ENCODE data around the gene RGS11.

Gene RGS11

DNA sequence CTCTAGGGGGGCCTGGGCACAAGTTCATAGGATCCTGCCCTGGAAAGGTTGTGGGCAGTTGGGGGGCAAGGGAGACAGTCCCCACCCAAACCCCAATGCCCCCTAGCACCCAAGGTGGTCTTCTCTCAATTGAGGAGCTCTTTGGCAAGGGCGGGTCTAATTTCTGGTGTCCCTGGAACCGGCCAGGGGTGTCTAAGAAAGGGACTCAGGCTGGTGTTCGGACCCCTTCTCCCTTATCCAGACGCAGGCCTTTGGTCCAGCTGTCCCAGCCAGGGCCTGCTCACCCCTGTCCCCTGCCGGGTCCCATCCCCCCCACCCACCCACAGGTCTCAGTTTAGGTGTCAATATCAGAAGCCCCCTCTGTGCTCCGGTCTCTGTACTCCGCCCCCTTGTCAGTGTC lies 3.8 kb upstream of the RGS11 start:
- peaks cover 21% of the 10 kb centered on the region for H3K4me1 ChIP-seq (ENCODE audit: control insufficient read depth, insufficient read depth, low read length)
- H3K27ac ChIP-seq (ENCODE audit: low read length) = no peak overlapping the region
- no peak overlapping the region for H3K9ac ChIP-seq (ENCODE audit: low read length in 2 of 2)
- no peaks in the 10 kb centered on the region for H3K9me3 ChIP-seq (ENCODE audit: control insufficient read depth in 2 of 2, low read length in 2 of 2)
- peaks cover 6 to 27% of the 10 kb centered on the region in 2 donors for H3K27me3 ChIP-seq (ENCODE audit: control insufficient read depth in 1 of 2, insufficient read depth in 2 of 2, low read length in 2 of 2)
- no peaks in the 10 kb centered on the region for H3K36me3 ChIP-seq (ENCODE audit: control insufficient read depth in 2 of 2, insufficient read depth in 2 of 2, low read length in 2 of 2)
- no peak overlapping the region for H3K4me3 ChIP-seq (ENCODE audit: low read length in 2 of 2)

GRCh38 chr16:278863-279366 lies 3.2 kb upstream of the RGS11 start:
- peaks cover 21% of the 10 kb centered on the region for H3K4me1 ChIP-seq (ENCODE audit: control insufficient read depth, insufficient read depth, low read length)
- H3K36me3 ChIP-seq (ENCODE audit: control insufficient read depth in 2 of 2, insufficient read depth in 2 of 2, low read length in 2 of 2) = no peaks in the 10 kb centered on the region
- H3K27me3 ChIP-seq (ENCODE audit: control insufficient read depth in 1 of 2, insufficient read depth in 2 of 2, low read length in 2 of 2) = peaks cover 8 to 32% of the 10 kb centered on the region in 2 donors
- no peak overlapping the region for H3K4me3 ChIP-seq (ENCODE audit: low read length in 2 of 2)
- no peak overlapping the region for H3K27ac ChIP-seq (ENCODE audit: low read length)
- H3K9me3 ChIP-seq (ENCODE audit: control insufficient read depth in 2 of 2, low read length in 2 of 2) = no peaks in the 10 kb centered on the region
- no peak overlapping the region for H3K9ac ChIP-seq (ENCODE audit: low read length in 2 of 2)

GRCh38 chr16:276426-277077 lies 808 bp upstream of the RGS11 start:
- Histone ChIP-seq H3K4me3 (ENCODE audit: low read length in 2 of 2) (peak overlapping the region in 1 of 2 donors; percentile 22), H3K9me3 (ENCODE audit: control insufficient read depth in 2 of 2, low read length in 2 of 2) (no peaks in the 10 kb centered on the region), H3K36me3 (ENCODE audit: control insufficient read depth in 2 of 2, insufficient read depth in 2 of 2, low read length in 2 of 2) (no peaks in the 10 kb centered on the region), H3K9ac (ENCODE audit: low read length in 2 of 2) (no peak overlapping the region), H3K27ac (ENCODE audit: low read length) (no peak overlapping the region), H3K4me1 (ENCODE audit: control insufficient read depth, insufficient read depth, low read length) (peaks cover 21% of the 10 kb centered on the region), H3K27me3 (ENCODE audit: control insufficient read depth in 1 of 2, insufficient read depth in 2 of 2, low read length in 2 of 2) (peaks cover 6 to 27% of the 10 kb centered on the region in 2 donors)

DNA sequence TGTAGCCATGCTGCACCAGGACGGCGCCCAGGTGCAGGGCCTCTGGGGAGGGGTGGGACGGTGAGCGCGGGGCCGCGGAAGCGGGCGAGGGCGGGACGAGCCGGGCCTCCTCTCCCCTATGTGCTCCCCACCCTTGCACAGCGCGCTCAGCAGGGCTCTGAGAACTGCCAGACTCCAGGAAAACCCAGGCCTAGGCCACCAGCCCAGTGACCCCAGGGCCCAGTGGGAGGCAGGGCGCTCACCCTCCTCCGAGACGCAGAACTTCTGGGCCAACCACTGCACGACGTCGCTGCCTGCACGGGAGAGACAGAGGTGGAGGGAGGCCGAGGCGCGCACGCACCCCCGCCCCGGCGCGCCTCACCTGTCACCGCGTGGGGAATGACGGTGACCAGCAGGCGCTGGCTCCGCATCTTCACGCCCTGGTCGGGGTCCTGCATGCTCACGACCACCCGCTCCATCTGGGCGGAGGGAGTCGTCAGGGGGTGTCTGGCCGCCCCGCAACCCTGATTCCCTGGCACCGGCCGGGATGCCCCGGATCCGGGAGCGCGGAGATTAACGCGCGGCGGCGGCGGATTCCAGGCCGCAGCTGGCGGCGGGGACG lies 603 bp downstream of the RGS11 start:
- H3K4me3 ChIP-seq (ENCODE audit: low read length in 2 of 2) = peak overlapping the region; percentile 60 to 69

GRCh38 chr16:273547-274421 lies 2.0 kb downstream of the RGS11 start:
- no peak overlapping the region for H3K27ac ChIP-seq (ENCODE audit: low read length)
- H3K9ac ChIP-seq (ENCODE audit: low read length in 2 of 2) = no peak overlapping the region
- H3K36me3 ChIP-seq (ENCODE audit: control insufficient read depth in 2 of 2, insufficient read depth in 2 of 2, low read length in 2 of 2) = no peaks in the 10 kb centered on the region
- H3K27me3 ChIP-seq (ENCODE audit: control insufficient read depth in 1 of 2, insufficient read depth in 2 of 2, low read length in 2 of 2) = peaks cover 4 to 10% of the 10 kb centered on the region in 2 donors
- no peak overlapping the region for H3K4me3 ChIP-seq (ENCODE audit: low read length in 2 of 2)
- no peaks in the 10 kb centered on the region for H3K9me3 ChIP-seq (ENCODE audit: control insufficient read depth in 2 of 2, low read length in 2 of 2)
- peaks cover 8% of the 10 kb centered on the region for H3K4me1 ChIP-seq (ENCODE audit: control insufficient read depth, insufficient read depth, low read length)

More for the DNA sequence above, 603 bp downstream of the RGS11 start:
- Histone ChIP-seq H3K27ac (ENCODE audit: low read length) (no peak overlapping the region), H3K9me3 (ENCODE audit: control insufficient read depth in 2 of 2, low read length in 2 of 2) (no peaks in the 10 kb centered on the region), H3K9ac (ENCODE audit: low read length in 2 of 2) (no peak overlapping the region), H3K36me3 (ENCODE audit: control insufficient read depth in 2 of 2, insufficient read depth in 2 of 2, low read length in 2 of 2) (no peaks in the 10 kb centered on the region), H3K4me1 (ENCODE audit: control insufficient read depth, insufficient read depth, low read length) (peaks cover 11% of the 10 kb centered on the region), H3K27me3 (ENCODE audit: control insufficient read depth in 1 of 2, insufficient read depth in 2 of 2, low read length in 2 of 2) (peaks cover 5 to 16% of the 10 kb centered on the region in 2 donors)

- H3K9ac ChIP-seq (ENCODE audit: low read length in 2 of 2) = no peak overlapping the region
- no peaks in the 10 kb centered on the region for H3K9me3 ChIP-seq (ENCODE audit: control insufficient read depth in 2 of 2, low read length in 2 of 2)
- H3K27me3 ChIP-seq (ENCODE audit: control insufficient read depth in 1 of 2, insufficient read depth in 2 of 2, low read length in 2 of 2) = peaks cover 4 to 10% of the 10 kb centered on the region in 2 donors
- no peak overlapping the region for H3K27ac ChIP-seq (ENCODE audit: low read length)
- peaks cover 8% of the 10 kb centered on the region for H3K4me1 ChIP-seq (ENCODE audit: control insufficient read depth, insufficient read depth, low read length)
- no peak overlapping the region for H3K4me3 ChIP-seq (ENCODE audit: low read length in 2 of 2)
- no peaks in the 10 kb centered on the region for H3K36me3 ChIP-seq (ENCODE audit: control insufficient read depth in 2 of 2, insufficient read depth in 2 of 2, low read length in 2 of 2)
Measured at GRCh38 chr16:272633-273546, 2.9 kb downstream of the RGS11 start.

DNA sequence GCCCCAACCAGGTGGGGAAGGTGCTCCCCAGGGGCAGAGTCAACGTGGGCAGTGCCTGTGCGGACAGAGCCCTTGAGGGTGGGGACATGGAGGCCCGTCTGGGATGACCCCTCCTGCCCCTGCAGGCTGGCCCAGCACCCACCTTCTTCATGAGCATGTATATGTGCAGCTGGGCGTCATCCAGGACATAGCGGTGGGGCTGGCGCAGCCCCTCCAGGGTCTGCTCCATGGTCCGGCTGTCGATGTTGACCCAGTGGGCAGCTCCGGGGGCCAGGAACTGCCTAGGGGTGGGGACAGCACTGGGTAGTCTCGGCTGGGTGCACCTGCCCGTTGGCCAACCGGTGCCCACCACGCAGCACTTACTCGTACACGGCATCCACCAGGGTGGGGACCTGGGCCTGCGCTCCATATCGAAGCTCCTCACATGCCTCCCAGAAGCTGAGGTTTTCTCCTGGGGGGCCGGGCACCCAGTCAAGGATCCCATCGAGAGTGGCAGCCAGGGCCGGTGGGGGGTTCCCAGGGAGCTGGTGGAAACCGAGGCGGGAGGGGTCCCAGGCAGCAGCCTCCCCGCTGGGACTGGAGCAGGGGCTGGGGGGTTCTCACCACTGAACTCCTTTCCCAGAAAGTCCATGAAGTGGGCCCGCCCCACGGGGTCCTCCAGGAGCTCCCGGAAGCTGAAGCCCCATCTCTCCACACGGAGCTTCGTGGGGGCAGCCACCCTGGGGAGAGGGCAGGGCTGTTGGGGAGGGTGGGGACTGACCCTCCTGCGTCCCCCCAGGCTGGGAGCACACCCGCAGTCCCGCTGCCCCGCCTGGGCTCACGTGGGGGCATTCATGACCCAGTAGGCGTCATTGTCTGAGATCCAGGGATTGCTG lies 5.1 kb downstream of the RGS11 start:
- peaks cover 6% of the 10 kb centered on the region for H3K4me1 ChIP-seq (ENCODE audit: control insufficient read depth, insufficient read depth, low read length)
- H3K27ac ChIP-seq (ENCODE audit: low read length) = no peak overlapping the region
- H3K9ac ChIP-seq (ENCODE audit: low read length in 2 of 2) = no peak overlapping the region
- no peaks in the 10 kb centered on the region for H3K9me3 ChIP-seq (ENCODE audit: control insufficient read depth in 2 of 2, low read length in 2 of 2)
- no peaks in the 10 kb centered on the region for H3K36me3 ChIP-seq (ENCODE audit: control insufficient read depth in 2 of 2, insufficient read depth in 2 of 2, low read length in 2 of 2)
- no peak overlapping the region for H3K4me3 ChIP-seq (ENCODE audit: low read length in 2 of 2)
- H3K27me3 ChIP-seq (ENCODE audit: control insufficient read depth in 1 of 2, insufficient read depth in 2 of 2, low read length in 2 of 2) = peaks cover 4 to 10% of the 10 kb centered on the region in 2 donors

GRCh38 chr16:269061-269796 lies 6.5 kb downstream of the RGS11 start:
- no peak overlapping the region for H3K9ac ChIP-seq (ENCODE audit: low read length in 2 of 2)

More at GRCh38 chr16:269061-269796, 6.5 kb downstream of the RGS11 start:
- Histone ChIP-seq H3K4me3 (ENCODE audit: low read length in 2 of 2) (no peak overlapping the region), H3K36me3 (ENCODE audit: control insufficient read depth in 2 of 2, insufficient read depth in 2 of 2, low read length in 2 of 2) (peaks cover under 1 to 3% of the 10 kb centered on the region in 2 donors), H3K4me1 (ENCODE audit: control insufficient read depth, insufficient read depth, low read length) (no peaks in the 10 kb centered on the region), H3K27me3 (ENCODE audit: control insufficient read depth in 1 of 2, insufficient read depth in 2 of 2, low read length in 2 of 2) (peaks cover 2 to 4% of the 10 kb centered on the region in 2 donors), H3K27ac (ENCODE audit: low read length) (no peak overlapping the region), H3K9me3 (ENCODE audit: control insufficient read depth in 2 of 2, low read length in 2 of 2) (no peaks in the 10 kb centered on the region)

Data from stomach smooth muscle (tissue), 2 donors.